ENCODE measurements around the gene GSG1L. TPM values are rescaled to one million over a fixed set of nuclear protein-coding genes. Genes with fewer than 3 reads are reported as not detected.

Gene GSG1L
- total RNA-seq, 8 experiments from 2014 or later: 0.25 to 1.5 (median 0.74) TPM

DNA sequence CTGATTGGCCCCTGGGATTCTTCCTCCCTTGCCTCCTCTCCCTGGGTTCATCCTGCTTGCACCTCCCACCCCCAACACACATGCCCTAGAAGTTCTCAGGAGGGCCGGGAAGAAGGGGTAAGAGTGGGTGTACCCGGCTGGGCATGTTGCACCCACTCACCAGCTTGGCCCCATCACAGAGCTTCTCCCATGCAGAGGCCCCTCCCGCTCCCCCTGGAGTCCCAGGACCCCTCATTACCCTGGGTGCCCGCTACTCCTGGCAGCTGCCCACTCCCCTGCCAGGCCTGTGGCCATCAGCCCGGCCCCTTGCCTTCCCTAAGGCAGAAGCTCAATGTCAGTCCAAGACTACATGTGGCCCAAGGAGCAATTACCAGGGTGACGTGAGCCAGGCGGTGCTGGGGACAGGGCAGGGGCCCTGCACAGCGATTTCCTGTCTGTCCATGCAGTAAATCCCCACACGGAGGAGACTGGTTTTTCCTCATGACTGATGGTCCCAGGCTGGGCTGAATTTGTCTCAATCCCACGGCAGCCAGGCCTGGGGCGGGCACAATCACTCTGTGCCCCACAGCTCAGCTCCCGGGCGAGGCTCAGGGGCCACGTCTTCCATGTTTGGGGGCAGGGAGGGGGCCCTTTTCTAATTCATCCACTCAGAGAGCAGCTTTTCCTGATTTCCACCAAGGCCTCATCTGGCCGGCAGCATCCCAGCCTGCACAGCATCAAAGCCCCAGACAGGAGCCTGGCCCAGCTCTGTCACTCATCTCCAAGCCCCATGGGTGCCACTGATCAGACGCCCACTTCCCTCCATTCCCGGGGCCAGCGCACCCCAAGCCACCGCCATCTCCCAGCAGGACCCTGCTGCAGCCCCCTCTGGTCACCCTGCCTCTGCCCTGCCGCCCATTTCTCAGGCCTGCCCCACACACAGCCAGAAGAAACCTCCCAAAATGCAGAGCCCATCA lies 278.9 kb downstream of the GSG1L start:
- no peak overlapping the region for H3K4me3 ChIP-seq
- in situ Hi-C loops (cut with MboI; ENCODE audit: low pct_unique_long_range_greater_than_20kb in 2 of 9, low sequenced_read_pairs in 9 of 9, unreplicated experiment in 9 of 9): loop anchor here in 1 of 9 experiments (25.0 kb wide), 1 partner anchor 278 kb away; the partner anchor contains the start of gene GSG1L
- WGBS, 10 experiments: 80 to 100% (median 100%) methylated on average over 1 to 3 of the region's 20 CpGs; no CpG with 5 or more reads in 5 of the 10 experiments
- peak in 1 of 8 experiments; percentile 39 for ATAC-seq (replicated peaks in 6 of 8)
- no peak overlapping the region for H3K27ac ChIP-seq
- H3K4me1 ChIP-seq (replicated peaks in 1 of 2): peaks cover 17% of the 10 kb centered on the region in 2 donors

DNA sequence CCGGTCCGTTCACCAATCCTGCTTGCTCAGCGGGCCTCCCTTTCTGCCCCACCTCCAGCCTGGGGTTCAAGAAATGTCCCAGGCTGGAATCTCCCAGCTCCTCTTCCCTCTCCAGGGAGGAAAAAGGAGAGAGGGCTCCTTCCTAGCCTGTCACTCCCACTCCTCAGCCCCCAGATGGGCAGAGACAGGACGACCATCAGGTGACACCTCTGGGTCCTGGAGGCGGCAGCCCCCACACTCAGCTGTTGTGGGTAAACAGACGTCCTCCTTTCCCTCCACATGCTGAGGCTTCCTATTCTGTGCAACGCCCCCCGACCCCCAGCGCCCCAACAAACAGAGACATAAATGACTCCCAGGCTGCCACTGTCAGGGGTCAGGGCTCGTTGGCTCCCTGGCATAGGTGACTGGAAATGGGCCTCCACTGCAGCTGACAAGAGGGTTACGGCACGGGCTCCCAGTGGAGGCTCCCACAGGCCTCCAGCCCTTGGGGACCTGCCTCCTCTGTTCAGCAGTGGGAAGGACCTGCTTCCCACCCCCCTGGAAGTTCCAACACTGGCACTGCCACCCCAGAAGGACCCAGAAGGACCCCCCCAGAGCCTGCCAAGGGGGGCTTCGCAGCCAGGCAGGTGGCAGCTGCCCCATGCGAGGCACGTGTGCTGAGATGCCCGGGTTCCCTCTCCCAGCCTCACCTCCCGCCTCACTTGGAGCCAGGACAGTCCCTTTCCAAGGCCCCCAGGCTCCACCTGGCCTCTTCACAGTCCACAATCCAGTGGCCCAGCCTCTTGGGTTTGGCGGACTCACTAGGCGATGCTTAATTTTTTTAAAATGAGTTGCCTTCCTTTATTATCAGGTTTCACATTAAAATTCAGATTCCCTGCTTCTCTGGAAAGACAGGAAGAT lies 281.3 kb downstream of the GSG1L start:
- Histone ChIP-seq H3K4me1 (replicated peaks in 1 of 2) (peaks cover 35 to 36% of the 10 kb centered on the region in 2 donors), H3K4me3 (no peak overlapping the region), H3K27ac (no peak overlapping the region)
- in situ Hi-C loops (cut with MboI; ENCODE audit: low pct_unique_long_range_greater_than_20kb in 2 of 9, low sequenced_read_pairs in 9 of 9, unreplicated experiment in 9 of 9): loop anchor here in 1 of 9 experiments (25.0 kb wide), 1 partner anchor 280 kb away; the partner anchor contains the start of gene GSG1L
- no peak for ATAC-seq (replicated peaks in 6 of 8)
- 60 to 100% (median 86%) methylated on average over 1 to 2 of the region's 19 CpGs; no CpG with 5 or more reads in 4 of the 10 experiments for WGBS, 10 experiments

DNA sequence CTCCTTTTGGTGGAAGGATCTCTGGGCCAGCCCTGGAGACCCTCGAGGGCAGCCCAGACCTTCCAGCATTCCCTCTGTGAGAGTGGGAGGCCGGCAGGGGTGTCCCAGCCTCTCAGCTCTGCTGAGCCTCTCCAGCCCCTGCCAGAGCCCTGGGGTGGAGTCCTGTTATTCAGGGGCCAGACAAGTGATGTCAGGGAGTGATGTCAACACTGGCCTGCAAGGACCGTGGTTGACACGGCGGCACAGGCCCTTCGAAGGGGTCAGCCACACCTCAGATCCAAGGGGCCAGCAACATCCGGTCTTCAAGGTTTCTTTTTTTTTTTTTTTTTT lies 282.4 kb downstream of the GSG1L start:
- in situ Hi-C loops (cut with MboI; ENCODE audit: low pct_unique_long_range_greater_than_20kb in 2 of 9, low sequenced_read_pairs in 9 of 9, unreplicated experiment in 9 of 9): loop anchor here in 1 of 9 experiments (25.0 kb wide), 1 partner anchor 281 kb away; the partner anchor contains the start of gene GSG1L
- Histone ChIP-seq H3K4me1 (replicated peaks in 1 of 2) (peaks cover 36 to 38% of the 10 kb centered on the region in 2 donors), H3K4me3 (no peak overlapping the region), H3K27ac (peak overlapping the region; percentile 28 to 68)
- peak in 7 of 8 experiments; percentile 63 to 88 (median 78) for ATAC-seq (replicated peaks in 6 of 8)
- 0 to 100% (median 39%) methylated on average over 1 to 5 of the region's 7 CpGs; no CpG with 5 or more reads in 5 of the 10 experiments for WGBS, 10 experiments

DNA sequence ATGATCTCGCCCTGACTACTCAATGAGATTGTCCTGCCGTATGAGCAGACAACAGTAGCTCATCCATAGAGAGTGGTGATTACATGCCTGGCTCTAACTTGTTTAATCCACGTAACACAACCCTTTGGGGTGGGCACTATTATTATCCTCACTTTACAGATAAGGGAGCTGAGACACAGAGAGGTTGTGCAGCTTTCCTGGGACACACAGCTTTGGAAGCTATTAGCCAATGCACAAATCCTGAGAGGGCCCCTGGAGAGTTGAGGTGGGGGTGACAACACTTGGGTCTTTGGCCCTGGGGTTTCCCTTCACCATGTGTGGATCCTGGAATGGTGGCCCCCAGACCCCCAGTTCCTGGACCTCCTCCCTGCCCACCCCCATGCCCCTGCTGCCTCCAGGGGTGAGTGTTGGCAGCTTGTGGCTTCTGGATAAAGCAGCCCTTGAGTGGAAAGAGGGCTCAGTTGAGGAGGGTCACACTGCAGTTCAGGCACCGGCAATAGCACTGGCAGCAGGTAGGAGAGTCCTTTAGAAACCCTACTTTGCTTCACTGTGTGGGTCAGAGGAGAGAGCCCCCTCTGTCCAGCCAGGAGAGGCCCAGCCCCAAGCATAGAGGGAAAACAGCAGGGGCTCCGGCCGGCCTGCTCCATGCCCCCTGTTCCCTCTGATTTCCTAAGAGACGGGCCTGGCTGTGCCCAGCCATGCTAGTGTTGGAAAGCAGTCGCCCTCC lies 282.9 kb downstream of the GSG1L start:
- in situ Hi-C loops (cut with MboI; ENCODE audit: low pct_unique_long_range_greater_than_20kb in 2 of 9, low sequenced_read_pairs in 9 of 9, unreplicated experiment in 9 of 9): loop anchor here in 1 of 9 experiments (25.0 kb wide), 1 partner anchor 282 kb away; the partner anchor contains the start of gene GSG1L
- 14 to 100% (median 85%) methylated on average over 1 to 3 of the region's 8 CpGs; no CpG with 5 or more reads in 4 of the 10 experiments for WGBS, 10 experiments
- H3K4me3 ChIP-seq: no peak overlapping the region
- H3K4me1 ChIP-seq (replicated peaks in 1 of 2): peaks cover 36 to 38% of the 10 kb centered on the region in 2 donors
- peak in 3 of 8 experiments; percentile 23 to 26 (median 24) for ATAC-seq (replicated peaks in 6 of 8)
- peak overlapping the region; percentile 28 to 68 for H3K27ac ChIP-seq

DNA sequence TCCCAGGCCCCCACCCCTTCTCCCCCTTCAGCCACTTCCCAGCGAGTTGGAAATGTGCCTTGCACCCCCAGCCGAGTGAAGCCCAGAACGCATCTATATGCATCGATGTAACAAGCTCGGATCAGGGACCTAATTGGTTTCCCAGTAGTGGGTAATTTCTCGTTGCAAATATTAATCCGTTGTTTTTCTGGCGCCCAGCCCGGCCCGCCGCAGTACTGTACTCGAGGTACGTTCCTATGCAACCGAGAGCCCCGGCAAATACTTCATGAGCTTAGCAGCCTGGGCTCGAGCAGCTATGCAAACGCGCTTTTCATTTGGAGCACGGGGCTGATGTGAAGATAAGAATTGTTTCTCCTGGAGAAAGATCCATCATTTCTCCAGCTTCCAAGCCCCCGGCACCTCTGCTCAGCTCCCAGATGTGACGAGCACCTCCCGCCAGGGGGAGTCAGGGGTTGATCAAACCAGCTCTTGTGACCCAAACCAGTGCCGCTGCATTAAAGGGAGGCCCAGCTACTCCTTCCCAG lies 283.8 kb downstream of the GSG1L start:
- H3K4me1 ChIP-seq (replicated peaks in 1 of 2): peaks cover 36 to 38% of the 10 kb centered on the region in 2 donors
- WGBS, 10 experiments: 30 to 60% (median 57%) methylated on average over 1 to 13 of the region's 23 CpGs; no CpG with 5 or more reads in 7 of the 10 experiments
- in situ Hi-C loops (cut with MboI; ENCODE audit: low pct_unique_long_range_greater_than_20kb in 2 of 9, low sequenced_read_pairs in 9 of 9, unreplicated experiment in 9 of 9): loop anchor here in 1 of 9 experiments (25.0 kb wide), 1 partner anchor 283 kb away; the partner anchor contains the start of gene GSG1L
- peak; percentile 53 to 83 (median 66) for ATAC-seq (replicated peaks in 6 of 8)
- peak overlapping the region; percentile 68 to 80 for H3K27ac ChIP-seq
- no peak overlapping the region for H3K4me3 ChIP-seq

DNA sequence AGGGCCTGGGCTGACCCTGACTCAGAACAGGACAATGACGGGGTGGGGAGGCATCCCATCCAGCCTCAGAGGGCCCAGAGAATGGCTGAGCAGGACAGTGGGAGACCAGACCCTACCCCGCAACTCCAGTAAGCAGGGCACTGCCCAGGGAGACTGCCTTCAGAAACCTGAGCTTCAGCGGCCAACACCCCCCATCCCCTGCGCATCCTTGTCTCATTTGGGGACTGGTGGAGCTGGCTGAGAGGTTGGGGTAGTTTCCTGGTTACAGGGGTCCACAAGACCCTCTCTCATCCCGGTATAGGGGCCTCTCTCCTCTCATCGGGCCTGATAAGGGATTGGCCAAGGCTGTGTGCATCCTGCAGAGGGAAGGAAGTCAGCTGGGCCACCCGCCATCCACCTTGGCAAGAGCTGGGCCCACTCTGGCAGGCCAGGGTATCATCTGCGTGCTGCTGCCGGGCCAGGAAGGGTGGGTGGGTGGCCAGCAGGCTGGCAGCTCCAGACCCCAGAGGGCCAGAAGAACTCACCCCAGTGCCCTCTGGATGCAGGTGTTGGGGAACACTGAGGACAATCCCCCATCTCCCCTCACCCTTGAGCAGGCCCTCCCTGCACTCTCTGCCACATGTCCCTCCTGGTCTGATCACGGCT lies 284.5 kb downstream of the GSG1L start:
- ATAC-seq (replicated peaks in 6 of 8): no peak
- 80 to 100% methylated on average over 1 of the region's 10 CpGs; no CpG with 5 or more reads in 8 of the 10 experiments for WGBS, 10 experiments
- Histone ChIP-seq H3K4me1 (replicated peaks in 1 of 2) (peaks cover 36 to 38% of the 10 kb centered on the region in 2 donors), H3K4me3 (no peak overlapping the region), H3K27ac (peak overlapping the region; percentile 68 to 80)
- in situ Hi-C loops (cut with MboI; ENCODE audit: low pct_unique_long_range_greater_than_20kb in 2 of 9, low sequenced_read_pairs in 9 of 9, unreplicated experiment in 9 of 9): loop anchor here in 1 of 9 experiments (25.0 kb wide), 1 partner anchor 283 kb away; the partner anchor contains the start of gene GSG1L

DNA sequence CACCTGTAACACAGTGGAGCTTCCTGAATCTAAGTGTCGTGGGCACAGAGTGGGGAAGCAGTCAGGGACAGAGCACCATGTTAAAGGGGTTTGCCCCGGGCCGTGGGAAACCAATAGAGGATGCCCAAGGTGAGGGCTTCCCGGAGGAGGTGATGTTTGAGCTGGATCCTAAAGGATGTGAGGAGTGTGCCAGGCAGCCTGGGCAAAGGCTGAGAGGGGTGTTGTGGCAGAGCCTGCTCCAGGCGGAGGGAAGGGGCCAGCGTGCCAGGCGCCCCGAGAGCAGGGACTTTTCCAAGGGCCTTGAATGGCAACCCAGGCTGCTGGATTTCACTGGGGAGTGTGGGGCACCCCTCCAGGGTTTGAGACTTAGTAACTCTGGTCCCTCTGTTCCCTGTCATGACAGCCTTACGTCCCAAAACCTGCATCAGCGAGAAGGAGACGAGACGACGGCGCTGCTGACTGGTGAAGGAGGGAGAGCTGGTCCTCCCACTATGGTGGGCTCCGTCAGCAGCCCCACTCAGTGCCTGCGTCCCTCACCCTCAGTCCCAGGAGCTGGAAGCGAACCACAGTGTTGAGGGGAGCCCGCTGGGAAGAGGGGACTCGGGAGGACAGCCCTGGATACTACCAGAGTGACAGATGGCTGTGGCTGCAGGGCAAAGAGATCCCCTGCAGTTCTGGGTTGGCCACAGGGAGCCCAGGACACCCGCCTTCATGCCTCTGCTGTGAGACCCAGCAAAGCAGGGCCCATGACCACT lies 285.2 kb downstream of the GSG1L start:
- ATAC-seq (replicated peaks in 6 of 8): no peak
- in situ Hi-C loops (cut with MboI; ENCODE audit: low pct_unique_long_range_greater_than_20kb in 2 of 9, low sequenced_read_pairs in 9 of 9, unreplicated experiment in 9 of 9): loop anchor here in 1 of 9 experiments (25.0 kb wide), 1 partner anchor 284 kb away; the partner anchor contains the start of gene GSG1L
- Histone ChIP-seq H3K4me1 (replicated peaks in 1 of 2) (peaks cover 36 to 38% of the 10 kb centered on the region in 2 donors), H3K27ac (peak overlapping the region; percentile 68 to 80), H3K4me3 (no peak overlapping the region)
- 82 to 97% (median 90%) methylated on average over 2 to 7 of the region's 20 CpGs; no CpG with 5 or more reads in 5 of the 10 experiments for WGBS, 10 experiments

DNA sequence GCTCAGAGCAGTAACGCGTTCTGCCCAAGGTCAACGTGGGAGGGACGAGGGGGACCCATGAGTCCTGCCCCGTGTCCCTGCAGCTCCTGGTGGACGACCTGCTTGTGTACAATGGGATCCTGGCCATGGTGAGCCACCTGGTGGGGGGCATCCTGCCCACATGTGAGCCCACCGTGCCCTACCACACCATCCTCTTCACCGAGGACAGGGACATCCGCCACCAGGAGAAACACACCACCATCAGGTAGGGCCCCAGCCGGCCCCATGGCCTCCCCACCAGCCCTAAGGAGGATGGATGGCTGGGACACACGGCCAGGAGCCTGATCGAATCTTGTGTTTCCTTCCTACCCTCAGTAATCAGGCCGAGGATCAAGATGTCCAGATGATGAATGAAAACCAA lies 286.0 kb downstream of the GSG1L start:
- in situ Hi-C loops (cut with MboI; ENCODE audit: low pct_unique_long_range_greater_than_20kb in 2 of 9, low sequenced_read_pairs in 9 of 9, unreplicated experiment in 9 of 9): loop anchor here in 1 of 9 experiments (25.0 kb wide), 1 partner anchor 285 kb away; the partner anchor contains the start of gene GSG1L

DNA sequence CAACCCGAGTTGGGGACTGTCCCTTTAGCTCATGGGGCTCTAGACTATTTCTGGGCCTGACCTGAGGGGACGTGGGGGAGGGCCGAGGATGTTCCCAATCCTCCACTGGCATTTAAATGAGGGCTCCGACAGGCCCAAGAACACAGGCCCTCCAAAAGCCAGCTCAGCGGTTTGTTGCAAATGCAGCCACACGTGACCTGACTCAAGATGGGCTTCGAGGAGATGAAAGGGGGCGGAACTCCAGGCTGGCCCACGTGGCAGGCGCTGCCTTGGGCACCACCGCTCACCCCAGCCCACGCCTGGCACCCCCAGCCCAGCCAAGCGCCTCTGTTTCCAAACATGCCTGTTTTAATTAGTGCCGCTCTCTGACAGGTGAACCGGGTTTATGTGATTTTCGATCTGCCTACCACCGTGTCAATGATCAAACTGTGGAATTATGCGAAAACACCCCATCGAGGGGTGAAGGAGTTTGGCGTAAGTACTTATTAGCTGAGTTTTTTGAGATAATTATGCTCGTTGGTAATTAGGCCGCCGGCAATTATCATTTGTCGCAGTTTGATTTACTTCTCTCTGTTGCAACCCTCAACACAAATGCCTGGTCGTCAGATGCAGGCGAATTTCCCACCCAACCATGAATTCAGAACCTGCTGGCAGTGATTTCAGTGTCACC lies 286.8 kb downstream of the GSG1L start:
- Histone ChIP-seq H3K4me1 (replicated peaks in 1 of 2) (peaks cover 36 to 38% of the 10 kb centered on the region in 2 donors), H3K27ac (no peak overlapping the region), H3K4me3 (no peak overlapping the region)
- ATAC-seq (replicated peaks in 6 of 8): no peak
- in situ Hi-C loops (cut with MboI; ENCODE audit: low pct_unique_long_range_greater_than_20kb in 2 of 9, low sequenced_read_pairs in 9 of 9, unreplicated experiment in 9 of 9): loop anchor here in 1 of 9 experiments (25.0 kb wide), 1 partner anchor 286 kb away; the partner anchor contains the start of gene GSG1L
- 47 to 100% (median 83%) methylated on average over 1 to 11 of the region's 26 CpGs; no CpG with 5 or more reads in 2 of the 10 experiments for whole genome bisulfite sequencing, 10 experiments

More for the DNA sequence above, 286.0 kb downstream of the GSG1L start:
- no peak for ATAC-seq (replicated peaks in 6 of 8)
- no peak overlapping the region for H3K4me3 ChIP-seq
- H3K4me1 ChIP-seq (replicated peaks in 1 of 2): peaks cover 36 to 38% of the 10 kb centered on the region in 2 donors
- WGBS, 10 experiments: 40 to 100% (median 80%) methylated on average over 2 to 5 of the region's 13 CpGs; no CpG with 5 or more reads in 4 of the 10 experiments
- H3K27ac ChIP-seq: peak overlapping the region in 1 of 2 donors; percentile 62

DNA sequence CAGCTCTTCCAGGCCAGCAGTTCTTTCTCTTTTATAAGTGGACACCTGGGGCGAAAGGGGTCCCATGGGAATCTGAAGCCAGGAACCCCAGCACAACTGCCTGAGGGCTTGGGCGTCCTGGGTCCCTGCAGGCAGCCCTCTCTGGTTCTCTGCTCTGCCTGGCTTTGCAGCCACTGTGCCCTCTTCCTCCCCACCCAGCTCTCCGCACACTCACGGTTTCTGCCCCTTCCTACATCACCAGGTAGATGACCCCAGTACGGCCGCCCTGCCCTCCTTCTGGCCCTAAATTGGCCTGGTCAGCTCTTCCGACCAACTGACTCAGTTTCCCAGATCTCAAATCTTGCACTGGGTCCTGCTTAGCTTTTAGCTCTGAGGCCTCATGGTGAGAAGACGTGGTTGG lies 288.3 kb downstream of the GSG1L start:
- in situ Hi-C loops (cut with MboI; ENCODE audit: low pct_unique_long_range_greater_than_20kb in 2 of 9, low sequenced_read_pairs in 9 of 9, unreplicated experiment in 9 of 9): loop anchor here in 1 of 9 experiments (25.0 kb wide), 1 partner anchor 287 kb away; the partner anchor contains the start of gene GSG1L
- WGBS, 10 experiments: 86 to 100% (median 86%) methylated on average over 2 to 4 of the region's 8 CpGs; no CpG with 5 or more reads in 7 of the 10 experiments

More for the DNA sequence above, 288.3 kb downstream of the GSG1L start:
- Histone ChIP-seq H3K4me1 (replicated peaks in 1 of 2) (peaks cover 25 to 27% of the 10 kb centered on the region in 2 donors), H3K4me3 (no peak overlapping the region), H3K27ac (no peak overlapping the region)
- no peak for ATAC-seq (replicated peaks in 6 of 8)
